NT2/D1 (cell line): ENCODE data around the gene PRR3.

Source experiments
- SUZ12 ChIP-seq: IDR thresholded peaks from 2 replicates; pipeline ENCODE4 v1.6.1; 2011; ENCODE audit not compliant: insufficient read length, insufficient read depth; ENCODE audit errors: extremely low read depth
- YY1 ChIP-seq: IDR thresholded peaks from 2 replicates; pipeline ENCODE4 v1.6.1; 2011; ENCODE audit not compliant: insufficient read length, insufficient read depth
- ZNF274 ChIP-seq: IDR thresholded peaks from 2 replicates; pipeline ENCODE4 v1.6.1; 2011; ENCODE audit warnings: mild to moderate bottlenecking, low read depth, low read length

DNA sequence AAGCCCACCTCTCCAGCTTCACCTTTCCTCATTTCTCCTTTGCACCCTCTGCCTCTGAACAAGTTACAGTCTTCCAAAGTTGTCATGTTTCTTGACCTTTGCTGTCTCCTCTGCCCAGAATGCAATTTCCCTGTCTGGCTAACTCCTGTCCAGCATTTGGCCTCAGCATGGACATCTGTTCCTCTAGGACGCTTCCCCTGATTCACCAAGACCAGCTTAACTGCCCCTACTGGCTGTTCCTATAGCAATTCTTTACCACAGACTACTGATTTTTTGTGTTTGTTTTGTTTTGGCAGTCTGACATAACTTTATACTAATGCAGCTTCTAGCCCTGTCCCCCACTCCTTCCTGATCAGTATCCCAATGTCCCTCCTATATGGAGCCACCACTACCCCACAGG, 14.2 kb upstream of the PRR3 start:
- TF ChIP-seq ZNF274 (no peak), YY1 (no peak), SUZ12 (no peak)
